NT2/D1 (cell line): ENCODE data around the gene TGFB2.

ENCODE experiments used
- SUZ12 ChIP-seq: IDR thresholded peaks from 2 replicates; pipeline ENCODE4 v1.6.1; 2011; ENCODE audit not compliant: insufficient read length, insufficient read depth; ENCODE audit errors: extremely low read depth
- YY1 ChIP-seq: IDR thresholded peaks from 2 replicates; pipeline ENCODE4 v1.6.1; 2011; ENCODE audit not compliant: insufficient read length, insufficient read depth
- ZNF274 ChIP-seq: IDR thresholded peaks from 2 replicates; pipeline ENCODE4 v1.6.1; 2011; ENCODE audit warnings: mild to moderate bottlenecking, low read depth, low read length

- TF ChIP-seq ZNF274, result no peak
- TF ChIP-seq YY1, result no peak
- no peak for TF ChIP-seq SUZ12
Measured at GRCh38 chr1:218424502-218424901, 79.4 kb downstream of the TGFB2 start.
